ENCODE data around the gene SCN7A.

SCN7A gene

GRCh38 chr2:166404831-166405568, 89.0 kb downstream of the SCN7A start:
- DNase-seq (ENCODE audit: low read depth): no peak

DNA sequence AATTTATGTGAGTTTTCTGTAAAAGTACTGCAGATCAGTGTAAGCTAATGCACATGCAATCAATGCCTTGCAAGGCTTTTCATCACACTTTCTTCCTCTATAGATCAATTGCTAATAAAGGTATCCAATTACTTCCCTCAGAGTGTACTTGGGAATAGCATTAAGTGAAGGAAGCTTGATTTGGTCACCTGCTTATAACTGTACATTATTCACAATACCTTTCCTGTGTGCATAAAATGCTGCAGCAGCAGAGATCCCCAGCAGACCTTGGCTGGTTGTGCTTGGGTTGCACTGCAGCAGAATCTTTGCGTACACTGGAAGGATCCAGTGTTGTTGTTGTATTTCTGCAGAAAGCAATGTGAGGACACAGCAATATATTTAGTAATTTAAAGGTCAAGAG, 99.8 kb downstream of the SCN7A start:
- no peak for DNase-seq (ENCODE audit: low read depth)

GRCh38 chr2:166393008-166393407, 101.0 kb downstream of the SCN7A start:
- DNase-seq (ENCODE audit: low read depth): no peak

DNA sequence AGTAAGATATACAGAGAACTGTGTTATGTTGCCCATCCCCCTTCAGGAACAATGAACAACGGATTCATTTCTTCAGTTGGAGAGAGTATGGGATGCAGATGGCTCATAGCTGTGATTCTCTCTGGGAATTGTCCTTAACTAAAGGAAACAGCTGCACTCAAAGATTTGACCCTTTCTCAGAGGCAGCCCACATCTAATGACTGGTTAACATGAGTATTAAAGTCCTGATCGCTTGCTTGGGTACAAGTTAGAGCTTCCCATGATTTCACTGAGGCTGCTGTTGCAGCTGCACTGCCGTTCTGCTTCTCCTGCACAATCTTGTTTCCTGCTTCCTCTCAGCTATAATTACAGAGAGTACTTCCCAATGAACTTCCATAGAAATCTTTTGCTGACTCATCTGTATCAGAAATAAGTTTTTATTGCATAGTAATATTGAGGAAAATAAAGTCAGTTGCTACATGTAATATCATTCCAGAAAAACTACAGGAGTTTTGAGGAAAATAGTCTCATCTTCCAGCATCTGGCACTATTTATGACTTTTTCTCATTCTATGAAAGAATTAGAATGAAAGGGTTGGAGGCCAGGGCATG, 105.5 kb downstream of the SCN7A start:
- DNase-seq (ENCODE audit: low read depth): no peak

DNA sequence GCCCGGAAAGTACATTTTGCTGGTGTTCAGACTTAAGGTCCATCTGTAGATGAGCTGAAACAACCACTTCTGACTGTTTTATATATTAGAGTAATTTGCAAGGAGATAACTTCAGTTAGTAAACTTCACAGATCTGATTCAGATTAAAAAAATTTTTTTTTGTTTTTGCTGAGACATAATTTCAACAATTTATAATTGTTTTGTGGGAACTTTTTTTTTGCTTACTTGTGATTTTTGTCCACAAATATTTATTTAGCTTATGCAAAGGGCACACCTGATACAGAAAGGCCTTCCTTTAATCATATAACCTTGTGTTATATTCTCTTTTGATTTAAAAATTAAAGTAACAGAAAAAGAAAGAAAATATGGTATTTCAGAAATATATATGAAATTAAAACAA, 108.7 kb downstream of the SCN7A start:
- DNase-seq (ENCODE audit: low read depth): no peak

DNA sequence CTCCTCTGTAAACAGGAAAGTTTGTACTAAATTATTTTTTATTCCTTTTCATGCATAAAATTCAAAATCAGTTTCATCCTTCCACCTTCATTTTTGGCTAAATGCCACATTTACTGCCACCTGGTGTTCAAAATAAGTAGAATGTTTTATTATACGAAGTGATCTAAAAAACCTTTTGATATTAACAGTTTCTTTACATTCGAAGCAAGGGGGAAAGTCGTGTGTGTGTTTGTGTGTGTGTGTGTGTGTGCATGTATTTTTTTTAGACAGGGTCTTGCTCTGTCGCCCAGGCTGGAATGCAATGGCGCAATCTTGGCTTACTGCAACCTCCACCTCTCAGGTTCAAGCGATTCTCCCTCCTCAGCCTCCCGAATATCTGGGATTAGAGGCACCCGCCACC, 109.3 kb downstream of the SCN7A start:
- peak; percentile 9 for DNase-seq (ENCODE audit: low read depth)

- no peak for DNase-seq (ENCODE audit: low read depth)
Observed at GRCh38 chr2:166382448-166382847, 111.6 kb downstream of the SCN7A start.

DNA sequence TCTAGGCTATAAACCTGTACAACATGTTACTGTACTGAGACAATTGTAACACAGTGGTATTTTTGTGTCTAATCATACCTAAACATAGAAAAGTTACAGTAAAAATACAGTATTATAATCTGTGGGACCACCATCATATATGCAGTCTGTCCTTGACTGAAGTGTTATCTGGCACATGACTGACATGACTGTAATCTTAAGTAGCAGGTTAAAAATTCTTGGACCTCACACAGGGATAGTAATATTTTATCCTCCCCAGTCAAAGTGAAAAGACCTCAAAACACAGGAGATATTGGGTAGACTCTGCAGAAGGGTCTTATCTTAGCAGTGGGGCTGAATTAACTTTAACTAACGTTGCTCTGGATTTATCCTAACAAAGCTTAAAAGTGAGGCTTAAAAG, 113.4 kb downstream of the SCN7A start:
- no peak for DNase-seq (ENCODE audit: low read depth)

GRCh38 chr2:166376873-166377272, 117.2 kb downstream of the SCN7A start:
- no peak for DNase-seq (ENCODE audit: low read depth)

GRCh38 chr2:166376488-166376828, 117.6 kb downstream of the SCN7A start:
- no peak for DNase-seq (ENCODE audit: low read depth)

DNA sequence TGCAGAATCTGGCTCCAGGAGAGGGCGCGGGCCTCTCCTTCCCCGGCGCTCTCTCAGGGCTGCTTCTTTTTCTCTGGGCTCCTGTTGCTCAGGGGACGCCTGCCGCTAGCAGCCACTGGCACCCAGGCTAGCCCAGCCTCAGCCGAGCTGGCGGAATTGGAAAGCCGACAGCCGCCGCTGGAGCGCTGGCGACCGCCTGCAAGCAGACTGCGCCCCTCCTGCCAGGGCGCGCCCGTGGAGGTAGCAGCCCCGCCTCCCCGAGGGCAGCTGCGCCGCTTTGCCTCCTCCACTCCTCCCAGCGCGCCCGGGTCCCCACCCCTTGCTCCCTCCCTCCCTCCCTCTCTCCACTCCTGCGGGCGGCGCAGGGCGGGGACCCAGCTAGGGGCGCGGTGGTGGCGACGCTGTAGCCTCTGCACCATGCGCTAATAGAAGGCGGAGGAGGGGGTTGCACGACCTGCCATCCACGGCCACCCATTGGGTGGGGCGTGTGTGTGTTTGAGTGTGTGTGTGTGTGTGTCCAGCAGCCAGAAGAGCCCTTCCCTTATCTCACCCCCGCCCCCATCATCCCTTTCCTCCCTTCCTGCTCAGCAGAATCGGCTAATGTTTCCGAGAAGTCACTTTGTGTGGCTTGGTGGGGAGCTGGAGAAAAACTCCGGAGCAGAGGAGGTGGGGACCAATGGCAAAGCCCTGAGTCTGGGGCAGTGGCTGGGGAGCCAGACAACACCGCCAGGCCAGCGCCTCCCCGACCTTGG, 118.1 kb downstream of the SCN7A start, which contains the start of gene SCN9A:
TSS of gene SCN9A (minus strand) at position 209 of the 752 bp plus-strand sequence. CDS start 64,188 bp downstream, outside the sequence.
- DNase-seq (ENCODE audit: low read depth): peak; percentile 70

DNA sequence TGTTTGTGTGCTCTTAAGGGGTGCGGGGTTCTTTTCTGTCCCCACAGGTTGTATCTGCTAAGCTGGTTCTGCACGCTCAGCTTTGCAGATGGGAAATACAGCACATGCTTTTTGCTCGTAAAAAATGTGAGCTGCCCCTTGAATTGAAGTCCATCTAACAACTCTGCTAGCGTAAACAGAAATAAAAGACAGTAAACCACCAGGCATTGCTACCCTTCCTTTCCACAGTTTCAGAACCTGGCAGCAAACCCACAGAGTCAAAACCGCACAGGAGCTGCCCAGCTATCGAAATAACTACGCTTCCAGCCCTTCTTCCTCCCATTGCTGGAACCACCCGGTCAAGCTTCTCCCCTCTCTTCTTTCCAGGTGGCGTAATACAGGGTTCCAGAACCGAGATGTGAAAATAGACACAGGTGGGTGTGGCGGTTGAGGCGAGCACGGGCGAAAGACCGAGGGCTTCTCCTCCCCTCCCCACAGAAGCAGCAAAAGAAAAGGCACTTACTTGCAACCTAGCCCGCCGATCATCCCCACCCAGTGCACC, 118.8 kb downstream of the SCN7A start:
- DNase-seq (ENCODE audit: low read depth): no peak

DNA sequence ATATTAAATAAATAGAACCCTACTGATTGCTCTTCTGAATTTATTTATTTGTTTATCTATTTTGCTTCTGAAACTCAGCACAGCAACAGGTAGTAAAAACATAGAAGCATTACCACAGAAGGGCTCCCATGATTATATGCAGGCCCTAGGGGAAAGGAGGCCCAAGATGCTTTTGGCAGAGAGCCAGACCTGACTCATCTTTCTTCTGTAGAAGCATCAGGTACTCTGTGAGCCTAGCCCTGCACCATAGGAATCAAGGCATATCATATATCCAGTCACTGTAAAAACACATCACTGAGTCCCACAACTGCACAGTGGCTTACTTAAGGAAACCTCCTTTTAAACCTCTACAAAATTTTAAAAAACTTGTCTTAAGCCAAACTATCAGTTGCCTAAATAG, 120.1 kb downstream of the SCN7A start:
- DNase-seq (ENCODE audit: low read depth): peak; percentile 61

GRCh38 chr2:166373539-166373938, 120.5 kb downstream of the SCN7A start:
- DNase-seq (ENCODE audit: low read depth): no peak

DNA sequence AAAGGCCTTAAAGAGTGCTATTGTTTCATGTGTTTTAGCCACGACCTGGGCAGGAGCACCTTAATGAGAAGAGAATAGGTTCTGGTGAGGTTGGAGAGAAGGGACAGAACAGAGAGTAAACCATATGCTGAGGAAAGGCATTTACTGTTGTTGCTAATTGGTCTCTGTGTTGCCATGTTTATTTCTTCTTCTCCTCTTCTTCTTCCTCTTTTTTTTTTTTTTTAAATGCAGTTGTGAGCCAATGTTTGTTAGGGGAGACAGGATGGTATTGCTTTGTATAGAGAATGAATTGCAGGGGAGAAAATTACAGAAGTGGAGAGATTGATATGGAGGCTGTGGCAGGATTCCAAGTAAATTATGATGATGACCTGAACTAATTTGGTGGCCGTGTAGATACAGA, 120.9 kb downstream of the SCN7A start:
- DNase-seq (ENCODE audit: low read depth): no peak

- no peak for DNase-seq (ENCODE audit: low read depth)
Observed at GRCh38 chr2:166372046-166372445, 122.0 kb downstream of the SCN7A start.

GRCh38 chr2:166365803-166366420, 128.1 kb downstream of the SCN7A start:
- no peak for DNase-seq (ENCODE audit: low read depth)

- DNase-seq (ENCODE audit: low read depth): no peak
Observed at GRCh38 chr2:166365239-166365638, 128.8 kb downstream of the SCN7A start.

DNA sequence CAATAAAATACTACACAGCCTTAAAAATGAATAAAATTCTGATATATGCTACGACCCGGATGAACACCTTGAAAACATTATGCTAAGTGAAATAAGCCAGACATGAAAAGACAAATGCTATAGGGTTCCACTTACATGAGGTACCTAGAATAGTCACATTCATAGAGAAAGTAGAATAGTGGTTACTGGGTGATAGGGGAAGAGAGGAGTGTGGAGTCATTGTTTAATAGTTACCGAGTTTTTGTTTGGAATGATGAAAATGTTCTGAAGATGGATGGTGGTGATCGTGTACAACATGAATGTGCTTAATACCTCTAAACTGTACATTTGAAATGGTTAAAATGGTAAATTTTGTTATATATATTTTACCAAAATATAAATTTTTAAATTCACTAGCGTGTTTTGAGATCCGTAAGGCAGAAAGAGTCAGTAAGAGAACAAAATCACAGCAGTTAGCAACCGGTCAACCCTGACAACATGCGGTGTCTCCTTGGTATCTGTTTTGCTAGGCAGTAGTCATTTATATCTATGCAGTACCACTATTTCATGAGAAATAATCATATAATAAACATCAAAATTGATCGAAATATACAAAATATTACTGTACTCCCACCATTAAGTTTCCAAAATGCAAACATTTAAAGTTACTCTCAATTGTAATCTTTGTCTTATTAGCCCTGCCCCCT, 129.4 kb downstream of the SCN7A start:
- DNase-seq (ENCODE audit: low read depth): no peak

DNA sequence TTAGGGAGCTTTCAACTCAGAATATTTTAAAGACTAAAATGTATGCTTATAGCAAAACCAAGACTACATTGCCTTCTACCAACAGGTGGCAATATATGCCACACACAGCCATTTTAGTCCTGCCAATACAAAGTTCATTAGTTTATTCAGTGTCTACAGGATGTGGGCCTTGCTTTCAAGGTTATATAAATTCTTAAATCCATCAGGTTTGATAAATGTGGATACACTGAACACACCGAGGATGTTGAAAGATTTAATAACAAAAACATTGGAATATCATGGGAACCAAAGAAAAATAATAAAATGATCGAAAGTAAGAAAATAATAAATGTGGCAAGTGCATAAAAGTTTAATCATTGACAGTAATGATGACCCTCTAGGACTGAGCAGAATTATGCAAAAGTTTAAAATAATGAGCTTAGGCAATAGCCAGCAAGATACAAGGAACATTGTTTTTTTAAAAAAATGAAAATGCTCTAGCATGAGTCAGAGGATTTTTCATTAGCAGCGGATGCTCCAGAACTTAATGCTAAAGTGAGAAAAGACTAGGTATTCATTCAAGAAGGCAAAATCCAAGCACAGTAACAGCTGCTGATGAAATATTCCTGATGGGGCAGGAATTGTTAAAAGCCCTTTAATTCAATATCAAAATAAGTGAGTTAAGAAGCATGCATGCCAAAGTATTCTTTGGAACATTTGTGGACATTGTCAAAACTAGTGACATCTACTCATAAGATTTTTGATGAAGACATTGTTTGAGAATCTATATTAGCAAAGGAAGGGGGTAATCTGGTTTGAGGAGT, 132.5 kb downstream of the SCN7A start:
- DNase-seq (ENCODE audit: low read depth): peak; percentile 46

DNA sequence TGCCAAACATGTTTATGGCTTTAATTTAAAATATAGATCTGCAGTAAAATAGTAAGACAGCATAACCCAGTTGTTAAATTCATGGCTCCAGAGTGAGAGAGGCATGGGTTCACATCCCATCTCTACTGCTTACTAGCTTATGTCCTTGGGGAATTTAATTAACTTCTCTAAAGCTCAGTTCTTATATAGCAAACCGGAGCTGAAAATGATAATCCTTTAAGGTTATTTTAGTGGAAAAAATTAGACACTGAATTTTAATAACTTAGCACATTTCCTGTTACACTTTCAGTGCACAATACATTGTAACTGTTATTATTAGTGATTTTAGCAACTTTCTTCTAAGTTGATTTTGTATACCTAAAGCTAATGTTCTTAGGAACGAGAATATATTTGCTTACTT, 133.1 kb downstream of the SCN7A start:
- DNase-seq (ENCODE audit: low read depth): no peak
